Measurements from ENCODE around the gene MRPL12.

MRPL12 gene

GRCh38 chr17:81735264-81736102, 32.3 kb downstream of the MRPL12 start (continued):
- TF ChIP-seq ZNF335 (tag by site-specific recombination; conservative IDR thresholded peaks at IDR 0.05): peak; percentile 92
- TF ChIP-seq ZNF426 (tag by site-specific recombination; IDR thresholded peaks at IDR 0.05): no peak
- peak; percentile 89 for TF ChIP-seq ZIC2 (tag by site-specific recombination; IDR thresholded peaks at IDR 0.05)
- no peak for TF ChIP-seq FEZF1 (tag by site-specific recombination; IDR thresholded peaks at IDR 0.05)
- peak; percentile 82 for TF ChIP-seq GLIS1 (tag by site-specific recombination; IDR thresholded peaks at IDR 0.05)

- ChIA-PET CTCF (interaction anchor here (0.5 to 0.9 kb wide), 3 partner anchors 57 to 89 kb away, joined by 3 to 5 read pairs (median 4); no protein-coding TSS in a partner anchor), POLR2A (no interaction called here)
- no peak for TF ChIP-seq GFI1B (tag by site-specific recombination; IDR thresholded peaks at IDR 0.05)
- TF ChIP-seq ZNF76 (tag by site-specific recombination; IDR thresholded peaks at IDR 0.05; ENCODE audit: borderline replicate concordance, low read depth): no peak
- no peak for TF ChIP-seq ZNF311 (tag by site-specific recombination; IDR thresholded peaks at IDR 0.05; ENCODE audit: borderline replicate concordance)
- TF ChIP-seq ZNF280D (tag by site-specific recombination; IDR thresholded peaks at IDR 0.05): no peak
- no peak for TF ChIP-seq ZNF629 (tag by site-specific recombination; IDR thresholded peaks at IDR 0.05)
- no peak for TF ChIP-seq GLIS2 (tag by site-specific recombination; IDR thresholded peaks at IDR 0.05)
- TF ChIP-seq ZNF776 (tag by site-specific recombination; IDR thresholded peaks at IDR 0.05; ENCODE audit: borderline replicate concordance): no peak
- TF ChIP-seq ZNF677 (tag by site-specific recombination; IDR thresholded peaks at IDR 0.05): no peak
- no peak for TF ChIP-seq ZNF707 (tag by site-specific recombination; IDR thresholded peaks at IDR 0.05)
- no peak for TF ChIP-seq ZNF600 (tag by site-specific recombination; IDR thresholded peaks at IDR 0.05)
- no peak for TF ChIP-seq ZNF433 (tag by site-specific recombination; IDR thresholded peaks at IDR 0.05; ENCODE audit: low read depth)
- no peak for TF ChIP-seq ZNF24 (tag by site-specific recombination; IDR thresholded peaks at IDR 0.05)
- no peak for TF ChIP-seq ZNF302 (tag by site-specific recombination; IDR thresholded peaks at IDR 0.05; ENCODE audit: low read depth)
- Histone ChIP-seq H3K27ac (ENCODE audit: extremely low read depth, low read depth, low read length) (no peak overlapping the region), H3K36me3 (ENCODE audit: control insufficient read depth in 2 of 2, insufficient read depth in 1 of 2, low read length in 2 of 2) (no peaks in the 10 kb centered on the region), H3K9me3 (ENCODE audit: control insufficient read depth, insufficient read depth, low read depth, low read length) (no peaks in the 10 kb centered on the region), H3K4me1 (ENCODE audit: control insufficient read depth, insufficient read depth, low read length) (no peaks in the 10 kb centered on the region), H3K4me3 (ENCODE audit: low read depth, low read length) (no peak overlapping the region)
Observed at GRCh38 chr17:81737947-81738800, 35.0 kb downstream of the MRPL12 start.

GRCh38 chr17:81738801-81739393, 35.7 kb downstream of the MRPL12 start:
- ChIA-PET CTCF (interaction anchor here (0.5 to 0.9 kb wide), 3 partner anchors 56 to 367 kb away, joined by 4 to 5 read pairs (median 4); no protein-coding TSS in a partner anchor), POLR2A (interaction anchor here (0.7 kb wide), 1 partner anchor 88 kb away, joined by 3 read pairs; no protein-coding TSS in a partner anchor)
- no peaks in the 10 kb centered on the region for H3K9me3 ChIP-seq (ENCODE audit: control insufficient read depth, insufficient read depth, low read depth, low read length)
- no peak overlapping the region for H3K4me3 ChIP-seq (ENCODE audit: low read depth, low read length)
- H3K36me3 ChIP-seq (ENCODE audit: control insufficient read depth in 2 of 2, insufficient read depth in 1 of 2, low read length in 2 of 2): no peaks in the 10 kb centered on the region
- TF ChIP-seq SP2 (tag by site-specific recombination; IDR thresholded peaks at IDR 0.05): 0 out of 2 replicates have a peak, but pooled peaks have one; percentile 12
- no peak for TF ChIP-seq ZNF366 (tag by site-specific recombination; conservative IDR thresholded peaks at IDR 0.05)
- H3K4me1 ChIP-seq (ENCODE audit: control insufficient read depth, insufficient read depth, low read length): no peaks in the 10 kb centered on the region
- H3K27ac ChIP-seq (ENCODE audit: extremely low read depth, low read depth, low read length): no peak overlapping the region

All from HEK293 (cell line).